Measurements from ENCODE around the gene CRKL.
"Not testable (repeated sequence)": the region's sequence is repeated elsewhere in the genome, so short reads cannot be mapped to it uniquely, and the experiment has no call there.

DNA sequence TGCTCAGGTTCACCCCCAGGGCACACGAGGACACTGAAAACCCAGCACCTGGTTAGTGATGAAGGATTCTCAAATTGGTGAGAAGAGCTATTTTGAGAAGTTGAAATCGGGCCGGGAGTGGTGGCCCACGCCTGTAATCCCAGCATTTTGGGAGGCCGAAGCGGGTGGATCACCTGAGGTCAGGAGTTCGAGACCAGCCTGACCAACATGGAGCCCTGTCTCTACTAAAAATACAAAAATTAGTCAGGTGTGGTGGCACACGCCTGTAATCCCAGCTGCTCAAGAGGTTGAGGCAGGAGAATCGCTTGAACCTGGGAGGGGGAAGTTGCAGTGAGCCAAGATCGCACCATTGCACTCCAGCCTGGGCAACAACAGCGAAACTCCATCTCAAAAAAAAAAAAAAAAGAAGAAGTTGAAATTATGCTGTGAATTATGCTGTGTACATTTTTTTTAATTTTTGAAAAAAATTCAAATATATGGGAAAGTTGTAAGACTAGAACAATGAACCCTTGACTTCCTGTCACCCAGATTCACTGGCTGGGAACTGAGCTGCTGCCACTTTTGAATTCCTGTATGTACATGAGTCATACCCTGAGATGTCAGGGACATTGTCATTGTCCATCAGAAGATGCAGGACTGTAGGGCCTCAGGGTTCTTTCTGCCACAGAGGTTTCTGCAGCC is 54.9 kb downstream of the CRKL start:
- not testable (repeated sequence) for TF ChIP-seq FOXK2 (IDR thresholded peaks at IDR 0.05); SP1 (IDR thresholded peaks at IDR 0.05); L3MBTL2 (conservative IDR thresholded peaks at IDR 0.05); FOXA1 (IDR thresholded peaks at IDR 0.05); SUZ12 (IDR thresholded peaks at IDR 0.05); BHLHE40 (IDR thresholded peaks at IDR 0.05; ENCODE audit: borderline replicate concordance); LEF1 (IDR thresholded peaks at IDR 0.05; ENCODE audit: borderline replicate concordance); ZNF384 (IDR thresholded peaks at IDR 0.05); ARNT (IDR thresholded peaks at IDR 0.05); TARDBP (IDR thresholded peaks at IDR 0.05); ELF4 (IDR thresholded peaks at IDR 0.05); FOXM1 (IDR thresholded peaks at IDR 0.05; ENCODE audit: borderline replicate concordance); HDGF (IDR thresholded peaks at IDR 0.05; ENCODE audit: borderline replicate concordance); CTBP1 (IDR thresholded peaks at IDR 0.05; ENCODE audit: borderline replicate concordance)

Measured in HEK293T (cell line).